ENCODE data around the gene LHX6.

LHX6 gene

DNA sequence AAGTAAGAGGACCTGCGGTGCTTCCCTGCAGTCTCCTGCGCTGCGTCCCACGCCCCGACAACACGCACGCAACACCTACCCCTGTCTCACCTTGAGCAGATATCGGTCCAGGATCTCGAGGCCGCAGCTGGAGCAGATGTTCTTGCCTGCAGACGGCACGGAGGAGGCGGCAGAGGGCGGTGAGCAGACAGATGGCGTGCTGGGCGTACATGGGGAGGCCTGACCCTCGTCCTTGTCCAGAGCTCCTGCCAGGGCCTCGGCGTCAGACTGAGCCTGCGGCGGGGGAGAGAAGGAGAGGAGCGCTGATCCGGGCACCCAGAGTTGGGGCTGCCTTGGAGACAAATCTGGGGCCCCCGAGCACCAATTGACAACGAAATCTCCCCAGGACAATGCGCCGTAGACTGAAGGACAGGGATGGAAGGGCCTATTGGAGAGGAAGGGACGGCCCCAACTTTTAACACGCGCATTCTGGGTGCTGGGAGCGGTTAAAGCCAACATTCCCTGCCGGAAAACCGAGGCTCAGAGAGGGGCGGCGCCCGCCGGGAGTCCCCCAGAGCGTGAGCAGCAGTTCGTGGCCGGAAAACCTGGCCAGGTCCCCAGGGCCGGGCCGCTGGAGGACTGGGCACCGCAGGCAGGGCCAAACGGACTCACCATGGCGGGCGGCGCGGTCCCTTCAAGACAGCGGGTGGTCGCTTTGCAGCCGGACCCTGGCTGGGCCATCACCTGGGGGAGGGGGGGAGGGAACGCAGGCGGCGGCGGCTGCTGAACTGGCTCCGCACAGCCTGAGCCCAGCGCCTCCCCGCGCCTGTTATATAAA lies 1.8 kb downstream of the LHX6 start:
- H3K4me3 ChIP-seq (replicated peaks; ENCODE audit: low read depth, low read length), result no peak overlapping the region
- DNase-seq (ENCODE audit: low read depth), result no peak
- TF ChIP-seq, protein P1, sequence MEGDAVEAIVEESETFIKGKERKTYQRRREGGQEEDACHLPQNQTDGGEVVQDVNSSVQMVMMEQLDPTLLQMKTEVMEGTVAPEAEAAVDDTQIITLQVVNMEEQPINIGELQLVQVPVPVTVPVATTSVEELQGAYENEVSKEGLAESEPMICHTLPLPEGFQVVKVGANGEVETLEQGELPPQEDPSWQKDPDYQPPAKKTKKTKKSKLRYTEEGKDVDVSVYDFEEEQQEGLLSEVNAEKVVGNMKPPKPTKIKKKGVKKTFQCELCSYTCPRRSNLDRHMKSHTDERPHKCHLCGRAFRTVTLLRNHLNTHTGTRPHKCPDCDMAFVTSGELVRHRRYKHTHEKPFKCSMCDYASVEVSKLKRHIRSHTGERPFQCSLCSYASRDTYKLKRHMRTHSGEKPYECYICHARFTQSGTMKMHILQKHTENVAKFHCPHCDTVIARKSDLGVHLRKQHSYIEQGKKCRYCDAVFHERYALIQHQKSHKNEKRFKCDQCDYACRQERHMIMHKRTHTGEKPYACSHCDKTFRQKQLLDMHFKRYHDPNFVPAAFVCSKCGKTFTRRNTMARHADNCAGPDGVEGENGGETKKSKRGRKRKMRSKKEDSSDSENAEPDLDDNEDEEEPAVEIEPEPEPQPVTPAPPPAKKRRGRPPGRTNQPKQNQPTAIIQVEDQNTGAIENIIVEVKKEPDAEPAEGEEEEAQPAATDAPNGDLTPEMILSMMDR (IDR thresholded peaks at IDR 0.05; ENCODE audit: low read length, missing control alignments), result no peak

DNA sequence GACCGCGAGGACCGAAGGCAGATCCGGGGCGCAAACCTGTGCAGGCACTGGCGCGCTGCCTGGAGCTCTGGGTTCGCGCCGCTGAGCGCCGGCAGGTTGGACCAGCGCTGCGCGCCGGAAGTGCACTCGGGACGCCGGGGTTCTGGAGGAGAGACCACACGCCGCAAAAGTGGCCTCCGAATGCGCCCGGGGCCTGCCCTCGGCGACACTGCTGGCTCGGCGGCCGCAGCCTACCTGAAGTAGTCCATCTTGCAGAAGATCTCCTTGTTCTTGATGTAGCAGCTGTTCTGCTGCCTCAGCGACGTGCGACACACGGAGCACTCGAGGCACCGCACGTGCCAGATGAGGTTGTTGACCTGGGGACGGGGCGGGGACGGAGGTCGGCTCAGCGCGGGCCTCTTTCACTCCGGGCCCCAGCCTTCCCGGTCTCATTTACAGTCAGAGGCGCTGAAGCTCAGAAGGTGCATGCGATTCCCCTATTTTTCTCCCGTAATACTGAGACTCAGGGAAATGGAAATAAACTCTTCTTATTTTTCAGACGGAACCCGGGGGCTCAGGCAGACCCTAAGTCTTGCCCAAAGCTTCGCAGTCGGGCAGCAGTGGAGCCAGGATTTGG lies 2.5 kb downstream of the LHX6 start:
- no peak for DNase-seq (ENCODE audit: low read depth)
- no peak overlapping the region for H3K4me3 ChIP-seq (replicated peaks; ENCODE audit: low read depth, low read length)
- TF ChIP-seq, protein P1 (IDR thresholded peaks at IDR 0.05; ENCODE audit: low read length, missing control alignments), result no peak

DNA sequence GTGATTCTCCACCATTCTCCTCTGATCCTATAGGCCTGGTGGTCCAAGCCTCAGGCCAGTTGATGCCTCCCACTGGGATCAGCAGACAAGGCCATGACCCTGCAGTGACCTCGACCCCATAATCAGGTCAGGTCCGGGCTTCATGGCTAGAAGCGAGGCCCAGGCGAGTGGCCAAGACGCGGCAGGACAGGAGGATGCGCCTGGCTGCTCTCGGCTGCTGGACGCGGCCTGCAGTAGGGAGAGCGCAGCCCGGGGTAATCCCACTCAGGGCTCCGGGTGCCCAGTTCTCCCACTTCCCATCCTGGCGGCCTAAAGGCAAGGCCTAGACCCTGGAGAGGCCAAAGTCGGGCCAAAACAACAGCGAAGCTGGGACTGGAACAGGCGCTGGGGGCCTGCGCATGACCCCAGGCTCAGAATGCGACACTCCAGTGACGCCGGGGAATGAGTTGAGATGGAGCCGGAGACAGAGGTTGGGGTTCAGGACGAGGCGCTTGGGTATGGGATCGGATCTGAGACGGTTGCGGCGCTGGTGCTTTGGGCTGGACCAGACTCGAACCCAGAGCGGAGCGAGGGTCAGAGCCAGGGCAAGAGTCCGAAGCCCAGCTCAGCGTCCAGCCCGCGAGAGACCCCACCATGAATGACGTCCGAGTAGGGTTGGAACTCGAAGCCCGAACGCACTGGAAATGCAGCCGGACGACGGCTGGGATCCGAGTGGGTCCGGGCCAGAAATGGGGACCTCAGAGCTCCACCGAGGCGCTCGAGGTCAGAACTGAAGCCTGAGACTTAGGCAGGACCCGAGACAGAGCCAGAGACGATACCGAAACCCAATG lies 3.2 kb downstream of the LHX6 start:
- no peak overlapping the region for H3K4me3 ChIP-seq (replicated peaks; ENCODE audit: low read depth, low read length)
- no peak for DNase-seq (ENCODE audit: low read depth)
- TF ChIP-seq, protein P1 (IDR thresholded peaks at IDR 0.05; ENCODE audit: low read length, missing control alignments), result no peak

DNA sequence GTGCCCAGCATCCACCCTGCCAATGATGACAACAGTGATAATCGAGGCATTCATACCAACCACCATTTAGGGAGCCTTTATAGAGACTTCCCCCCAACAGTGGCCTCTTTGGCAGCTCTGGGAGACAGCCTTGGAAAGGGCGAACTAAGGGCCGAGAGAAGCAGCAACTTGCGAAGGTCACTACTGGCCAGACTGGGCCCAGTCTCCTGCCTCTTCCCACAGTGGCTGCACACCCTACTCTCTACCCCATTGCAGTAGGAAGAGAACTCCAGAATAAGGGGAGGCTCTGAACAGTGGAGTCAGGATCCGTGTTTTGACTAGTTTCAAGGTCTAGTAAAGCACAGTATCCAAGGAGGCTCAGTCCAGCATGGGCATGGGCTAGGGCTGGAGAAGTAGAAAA lies 5.3 kb downstream of the LHX6 start:
- no peak for DNase-seq (ENCODE audit: low read depth)
- TF ChIP-seq, protein P1 (IDR thresholded peaks at IDR 0.05; ENCODE audit: low read length, missing control alignments), result no peak
- H3K4me3 ChIP-seq (replicated peaks; ENCODE audit: low read depth, low read length), result no peak overlapping the region

DNA sequence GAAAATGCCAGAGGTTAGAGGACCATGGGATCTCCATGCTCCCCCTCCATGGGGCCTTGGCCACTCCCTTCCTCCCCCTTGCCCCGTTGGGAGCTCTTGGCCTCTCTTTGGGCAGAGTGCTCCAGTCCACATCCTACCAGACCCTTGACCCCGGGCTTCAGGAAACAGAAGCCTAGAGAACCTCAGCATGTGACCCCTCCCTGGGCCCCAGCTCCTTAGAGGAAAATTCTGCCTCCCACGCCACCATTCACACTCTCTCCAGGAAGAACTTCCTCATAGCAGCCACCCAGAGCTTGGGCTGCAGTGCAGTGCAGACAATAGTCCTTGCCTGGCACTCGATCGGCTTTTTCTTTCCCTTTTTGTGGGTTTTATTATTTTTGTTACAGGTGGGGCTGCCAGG lies 6.0 kb downstream of the LHX6 start:
- no peak overlapping the region for H3K4me3 ChIP-seq (replicated peaks; ENCODE audit: low read depth, low read length)
- TF ChIP-seq, protein P1 (IDR thresholded peaks at IDR 0.05; ENCODE audit: low read length, missing control alignments), result no peak
- no peak for DNase-seq (ENCODE audit: low read depth)

DNA sequence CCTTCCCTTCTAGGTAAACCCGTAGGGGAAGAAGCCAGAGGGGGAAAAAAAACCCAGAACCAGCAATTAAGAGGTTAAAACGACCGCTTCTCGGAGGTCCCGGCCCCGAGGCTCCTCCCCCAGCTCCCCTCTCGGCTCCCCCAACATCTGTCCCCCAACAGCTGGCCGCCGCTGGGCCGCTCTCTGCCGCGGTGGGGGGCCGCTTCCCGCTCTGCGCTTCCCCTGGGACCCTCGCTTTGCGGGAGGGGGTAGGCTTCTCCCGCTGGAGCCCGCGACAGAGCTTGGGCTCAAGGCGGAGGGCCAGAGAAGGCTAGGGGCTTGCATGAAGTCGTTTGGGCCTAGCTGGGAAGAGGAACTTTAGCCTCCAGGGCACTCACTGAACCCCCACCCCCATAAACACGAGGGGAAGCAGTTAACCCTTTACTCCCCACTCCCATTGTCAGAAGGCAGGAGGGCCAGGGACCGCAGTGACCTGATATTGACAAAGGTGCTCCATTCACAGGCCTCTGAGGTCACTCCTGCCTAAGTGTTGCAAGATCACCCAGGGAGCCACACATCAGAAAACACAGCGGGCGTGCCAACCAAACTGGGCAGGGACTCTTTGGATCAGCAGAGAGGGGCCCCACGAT lies 7.5 kb downstream of the LHX6 start:
- DNase-seq (ENCODE audit: low read depth), result no peak
- no peak overlapping the region for H3K4me3 ChIP-seq (replicated peaks; ENCODE audit: low read depth, low read length)
- TF ChIP-seq, protein P1 (IDR thresholded peaks at IDR 0.05; ENCODE audit: low read length, missing control alignments), result no peak
